H9 (cell line): ENCODE measurements around the gene NT5DC1. TPM values are rescaled to one million over a fixed set of nuclear protein-coding genes. Genes with fewer than 3 reads are reported as not detected.

Experiments used
- DNase-seq: peaks from one replicate; pipeline ENCODE4 v3.0.0-alpha.2; 2017
- H2AFZ ChIP-seq: one replicate; pipeline ENCODE4 v1.6.1; 2013; ENCODE audit warnings: mild to moderate bottlenecking, low read length, control low read depth, moderate library complexity
- H2AK5ac ChIP-seq: 2 replicates; pipeline ENCODE4 v1.6.1; 2013; ENCODE audit warnings: low read length, control low read depth, mixed read lengths; ENCODE audit not compliant: insufficient read length
- H2BK120ac ChIP-seq: one replicate; pipeline ENCODE4 v1.6.1; 2013; ENCODE audit warnings: low read depth, mild to moderate bottlenecking, low read length, control low read depth, inconsistent platforms; ENCODE audit not compliant: poor library complexity, severe bottlenecking
- H2BK12ac ChIP-seq: 2 replicates; pipeline ENCODE4 v1.6.1; 2013; ENCODE audit warnings: low read length, control low read depth, mixed read lengths, low read depth; ENCODE audit not compliant: insufficient read length
- H2BK15ac ChIP-seq: 2 replicates; pipeline ENCODE4 v1.6.1; 2013; ENCODE audit warnings: low read depth, low read length, control low read depth
- H2BK20ac ChIP-seq: one replicate; pipeline ENCODE4 v1.6.1; 2013; ENCODE audit warnings: low read depth, mild to moderate bottlenecking, low read length, control low read depth, inconsistent platforms; ENCODE audit not compliant: poor library complexity, severe bottlenecking
- H2BK5ac ChIP-seq: 2 replicates; pipeline ENCODE4 v1.6.1; 2013; ENCODE audit warnings: low read length, control low read depth, mixed read lengths; ENCODE audit not compliant: insufficient read length
- H3K14ac ChIP-seq: 2 replicates; pipeline ENCODE4 v1.6.1; 2013; ENCODE audit warnings: low read length, control low read depth; ENCODE audit not compliant: insufficient read depth
- H3K18ac ChIP-seq: 2 replicates; pipeline ENCODE4 v1.6.1; 2013; ENCODE audit warnings: low read depth, mild to moderate bottlenecking, mixed read lengths, low read length, control low read depth; ENCODE audit not compliant: insufficient read length
- H3K23ac ChIP-seq: 2 replicates; pipeline ENCODE4 v1.6.1; 2013; ENCODE audit warnings: low read length, control low read depth, mixed read lengths, low read depth; ENCODE audit not compliant: insufficient read length
- H3K23me2 ChIP-seq: 2 replicates; pipeline ENCODE4 v1.6.1; 2013; ENCODE audit warnings: low read depth, mild to moderate bottlenecking, mixed read lengths, low read length, control low read depth; ENCODE audit not compliant: insufficient read length, poor library complexity, severe bottlenecking
- H3K27ac ChIP-seq: 2 replicates; pipeline ENCODE4 v1.5.1; 2013; ENCODE audit warnings: low read length, control low read depth, mixed read lengths, low read depth; ENCODE audit not compliant: insufficient read length
- H3K27me3 ChIP-seq: 2 replicates; pipeline ENCODE4 v1.6.1; 2013; ENCODE audit warnings: low read length, control low read depth, inconsistent platforms; ENCODE audit not compliant: insufficient read depth
- H3K4ac ChIP-seq: 2 replicates; pipeline ENCODE4 v1.6.1; 2013; ENCODE audit warnings: low read depth, mild to moderate bottlenecking, control low read depth, inconsistent platforms, low read length, moderate library complexity
- H3K4me1 ChIP-seq: 2 replicates; pipeline ENCODE4 v1.6.1; 2013; ENCODE audit warnings: low read length, control low read depth, inconsistent platforms; ENCODE audit not compliant: insufficient read depth
- H3K4me2 ChIP-seq: 2 replicates; pipeline ENCODE4 v1.6.1; 2013; ENCODE audit warnings: low read length, control low read depth, mixed read lengths; ENCODE audit not compliant: insufficient read length, insufficient read depth
- H3K56ac ChIP-seq: 2 replicates; pipeline ENCODE4 v1.6.1; 2013; ENCODE audit warnings: low read depth, mild to moderate bottlenecking, mixed read lengths, low read length, control low read depth; ENCODE audit not compliant: insufficient read length
- H3K79me1 ChIP-seq: 2 replicates; pipeline ENCODE4 v1.6.1; 2013; ENCODE audit warnings: low read depth, mild to moderate bottlenecking, moderate library complexity, low read length, control low read depth, inconsistent platforms; ENCODE audit not compliant: insufficient read depth, poor library complexity, severe bottlenecking
- H3K79me2 ChIP-seq: 2 replicates; pipeline ENCODE4 v1.6.1; 2013; ENCODE audit warnings: low read length, control low read depth, inconsistent platforms; ENCODE audit not compliant: insufficient read depth
- H3K9ac ChIP-seq: 2 replicates; pipeline ENCODE4 v1.6.1; 2013; ENCODE audit warnings: low read length, control low read depth, mixed read lengths; ENCODE audit not compliant: insufficient read length; ENCODE audit errors: extremely low read depth
- H3K9me3 ChIP-seq: one replicate; pipeline ENCODE4 v1.6.1; 2013; ENCODE audit warnings: low read depth, low read length, inconsistent platforms; ENCODE audit not compliant: control insufficient read depth
- H3T11ph ChIP-seq: one replicate; pipeline ENCODE4 v1.6.1; 2013; ENCODE audit warnings: mild to moderate bottlenecking, low read length, control low read depth, inconsistent platforms
- H4K20me1 ChIP-seq: one replicate; pipeline ENCODE4 v1.6.1; 2013; ENCODE audit not compliant: control insufficient read depth, insufficient read length, insufficient read depth
- H4K5ac ChIP-seq: 2 replicates; pipeline ENCODE4 v1.6.1; 2013; ENCODE audit warnings: low read depth, mild to moderate bottlenecking, mixed read lengths, low read length, control low read depth; ENCODE audit not compliant: insufficient read length
- H4K8ac ChIP-seq: replicated peaks from 2 replicates; pipeline ENCODE4 v1.6.1; 2013; ENCODE audit warnings: low read length, control low read depth, mixed read lengths, low read depth; ENCODE audit not compliant: insufficient read length
- H4K91ac ChIP-seq: 2 replicates; pipeline ENCODE4 v1.6.1; 2013; ENCODE audit warnings: low read depth, mild to moderate bottlenecking, moderate library complexity, mixed read lengths, low read length, control low read depth; ENCODE audit not compliant: insufficient read length
- H3K27ac Mint-ChIP-seq, 3 experiments: 2 replicates in 2 of 3; 3 replicates in 1 of 3; pipeline ENCODE4 v1.8.0; 2020 to 2021; ENCODE audit warnings: mixed read lengths in 3 of 3, mild to moderate bottlenecking in 1 of 3, moderate library complexity in 1 of 3
- H3K27me3 Mint-ChIP-seq: 2 replicates; pipeline ENCODE4 v1.8.0; 2021; ENCODE audit warnings: low read depth, mild to moderate bottlenecking, moderate library complexity, mixed read lengths
- H3K36me3 Mint-ChIP-seq, 3 experiments: 2 replicates in 2 of 3; 3 replicates in 1 of 3; pipeline ENCODE4 v1.8.0; 2020 to 2021; ENCODE audit warnings: low read depth in 3 of 3, mixed read lengths in 3 of 3; ENCODE audit not compliant: insufficient read depth in 1 of 3
- H3K4me1 Mint-ChIP-seq, 2 experiments: 2 replicates each; pipeline ENCODE4 v1.8.0; 2020; ENCODE audit warnings: mixed read lengths in 2 of 2
- H3K4me3 Mint-ChIP-seq, 2 experiments: 2 replicates in 1 of 2; 3 replicates in 1 of 2; pipeline ENCODE4 v1.8.0; 2020 to 2021; ENCODE audit warnings: mild to moderate bottlenecking in 2 of 2, mixed read lengths in 2 of 2, moderate library complexity in 1 of 2
- H3K9me3 Mint-ChIP-seq, 2 experiments: 2 replicates in 1 of 2; 3 replicates in 1 of 2; pipeline ENCODE4 v1.8.0; 2020; ENCODE audit warnings: mild to moderate bottlenecking in 2 of 2, mixed read lengths in 2 of 2, moderate library complexity in 1 of 2
- CTCF ChIP-seq: fragments of 200-600 bp; sonication (generic); conservative IDR thresholded peaks from 3 replicates; pipeline ENCODE4 v1.8.0; 2021; ENCODE audit warnings: antibody characterized with exemption, mild to moderate bottlenecking
- WGBS: extraction: QIAGEN DNeasy Blood & Tissue Kit; methylation state at CpG from one replicate; pipeline ENCODE4 v1.1.7; 2013; ENCODE audit warnings: missing lambda C conversion rate, low lambda C conversion rate, mixed read lengths; ENCODE audit not compliant: insufficient read length; ENCODE audit errors: extremely low coverage; 5-methylcytosine and 5-hydroxymethylcytosine counted together
- total RNA-seq: library from RNA; stranded (reverse); gene quantifications from 2 replicates; pipeline ENCODE4 v1.2.1, GENCODE V29; 2021

Gene NT5DC1
- total RNA-seq, 1 experiment from 2014 or later = 64.9 TPM

GRCh38 chr6:116292553-116292952 lies 191.9 kb downstream of the NT5DC1 start:
- Histone ChIP-seq H3K9me3 (no peaks in the 10 kb centered on the region), H4K5ac (no peak overlapping the region), H3K4me2 (no peak overlapping the region), H3K4me1 (no peaks in the 10 kb centered on the region), H3K27ac (no peak overlapping the region), H2BK5ac (no peak overlapping the region), H3K4ac (no peak overlapping the region), H2BK15ac (no peak overlapping the region), H3K79me2 (no peaks in the 10 kb centered on the region), H4K20me1 (no peaks in the 10 kb centered on the region), H2BK20ac (no peak overlapping the region), H3T11ph (no peak overlapping the region), H2BK12ac (no peak overlapping the region), H3K14ac (no peak overlapping the region), H3K9ac (no peak overlapping the region), H3K79me1 (no peaks in the 10 kb centered on the region), H3K27me3 (no peaks in the 10 kb centered on the region), H3K18ac (no peak overlapping the region), H4K8ac (no peak overlapping the region), H3K56ac (no peak overlapping the region), H2AK5ac (no peak overlapping the region), H2BK120ac (no peak overlapping the region), H2AFZ (no peak overlapping the region), H4K91ac (no peak overlapping the region), H3K23me2 (no peaks in the 10 kb centered on the region), H3K23ac (no peak overlapping the region)
- no peak for DNase-seq
- Mint-ChIP-seq H3K4me3 (no peak overlapping the region), H3K9me3 (peaks cover 0 to 3% of the 10 kb centered on the region in 2 experiments; a peak in 1 of 5 replicates), H3K36me3 (0 out of 7 replicates have a peak, but pooled peaks cover 0 to 3% (median 0%) of the 10 kb centered on the region in 3 experiments), H3K27ac (no peak overlapping the region), H3K4me1 (no peaks in the 10 kb centered on the region), H3K27me3 (no peaks in the 10 kb centered on the region)
- TF ChIP-seq CTCF = no peak
- no CpG with 5 or more reads among the region's 1 CpG for WGBS
